ENCODE measurements around the gene MSH5. TPM values are rescaled to one million over a fixed set of nuclear protein-coding genes. Genes with fewer than 3 reads are reported as not detected.
"Not testable (repeated sequence)": the region's sequence is repeated elsewhere in the genome, so short reads cannot be mapped to it uniquely, and the experiment has no call there.

The MSH5 gene
- total RNA-seq, 1 experiment from 2014 or later, result 43.1 TPM

- no peak for TF ChIP-seq ZMAT4 (CRISPR knock-in tag; IDR thresholded peaks at IDR 0.05)
- peak; percentile 61; the same call in 1 of the 2 replicates for TF ChIP-seq ZNF281 (CRISPR knock-in tag; IDR thresholded peaks at IDR 0.05)
- no peak for TF ChIP-seq NR2C2 (CRISPR knock-in tag; IDR thresholded peaks at IDR 0.05)
- no peak for TF ChIP-seq PREB (CRISPR knock-in tag; IDR thresholded peaks at IDR 0.05; ENCODE audit: borderline replicate concordance)
- TF ChIP-seq GRHL2 (CRISPR knock-in tag; IDR thresholded peaks at IDR 0.05; ENCODE audit: insufficient replicate concordance, severe bottlenecking), result no peak
- no peak for TF ChIP-seq PRDM15 (CRISPR knock-in tag; IDR thresholded peaks at IDR 0.05)
- peak; percentile 81; the same call in 1 of the 2 replicates for TF ChIP-seq FOXP1 (CRISPR knock-in tag; IDR thresholded peaks at IDR 0.05; ENCODE audit: borderline replicate concordance)
- TF ChIP-seq KAT7 (CRISPR knock-in tag; IDR thresholded peaks at IDR 0.05; ENCODE audit: borderline replicate concordance), result peak; percentile 94
- TF ChIP-seq SOX15 (CRISPR knock-in tag; IDR thresholded peaks at IDR 0.05), result no peak
- no peak for TF ChIP-seq ZNF425 (CRISPR knock-in tag; conservative IDR thresholded peaks at IDR 0.05)
- no peak for TF ChIP-seq OVOL2 (CRISPR knock-in tag; IDR thresholded peaks at IDR 0.05; ENCODE audit: borderline replicate concordance)
- no peak for TF ChIP-seq IRF1 (CRISPR knock-in tag; IDR thresholded peaks at IDR 0.05)
- no peak for TF ChIP-seq NR1H2 (CRISPR knock-in tag; IDR thresholded peaks at IDR 0.05)
- TF ChIP-seq ATF1 (CRISPR knock-in tag; IDR thresholded peaks at IDR 0.05), result peak; percentile 83; the same call in 1 of the 2 replicates
- TF ChIP-seq ATF3 (CRISPR knock-in tag; conservative IDR thresholded peaks at IDR 0.05), result no peak
- TF ChIP-seq NFE2L1 (CRISPR knock-in tag; IDR thresholded peaks at IDR 0.05), result no peak
- TF ChIP-seq ZNF138 (CRISPR knock-in tag; conservative IDR thresholded peaks at IDR 0.05), result no peak
- TF ChIP-seq SMAD3 (CRISPR knock-in tag; IDR thresholded peaks at IDR 0.05; ENCODE audit: borderline replicate concordance), result peak; percentile 54; the same call in 1 of the 2 replicates
- TF ChIP-seq ESRRA (CRISPR knock-in tag; IDR thresholded peaks at IDR 0.05; ENCODE audit: borderline replicate concordance), result peak; percentile 65; the same call in 1 of the 2 replicates
- TF ChIP-seq NFATC4 (CRISPR knock-in tag; IDR thresholded peaks at IDR 0.05), result no peak
- no peak for TF ChIP-seq MLX (CRISPR knock-in tag; IDR thresholded peaks at IDR 0.05)
- TF ChIP-seq ZNF512 (CRISPR knock-in tag; IDR thresholded peaks at IDR 0.05; ENCODE audit: borderline replicate concordance), result no peak
These were observed 66.9 kb downstream of the MSH5 start, which contains the start of gene LSM2 (continued) for GRCh38 chr6:31806470-31807272.

GRCh38 chr6:31808599-31808998, 68.8 kb downstream of the MSH5 start:
- CTCF ChIA-PET, result interaction anchor here (1.1 kb wide), 1 partner anchor 13 kb away, joined by 3 read pairs; no protein-coding TSS in a partner anchor
- H3K27ac Mint-ChIP-seq; H3K4me3 Mint-ChIP-seq; ATAC-seq; H3K36me3 Mint-ChIP-seq; POLR2A ChIA-PET; H3K27me3 Mint-ChIP-seq (ENCODE audit: low read depth); DNase-seq (ENCODE audit: low spot score); H3K9me3 Mint-ChIP-seq: not testable (repeated sequence)
- peaks cover 11% of the 10 kb centered on the region for H3K4me1 Mint-ChIP-seq

Data from WTC11 (cell line).